Gastrocnemius medialis (tissue), 4 donors: ENCODE measurements around the gene NSF. TPM values are rescaled to one million over a fixed set of nuclear protein-coding genes. Genes with fewer than 3 reads are reported as not detected.

Experiments used
- ATAC-seq, 2 donors: fragments of 150-250 bp; one replicate each; pipeline ENCODE4 v1.9.1; 2016
- DNase-seq, 2 donors: peaks; one replicate each; pipeline ENCODE4 v3.0.0-alpha.2; 2019
- H3K27ac ChIP-seq, 4 donors: fragments of 200-600 bp; sonication (generic); 1 replicate in 1 of 4; 2 replicates in 3 of 4; pipeline ENCODE4 v1.5.1; 2016 to 2018; ENCODE audit warnings: mild to moderate bottlenecking in 2 of 4, moderate library complexity in 1 of 4
- H3K27me3 ChIP-seq, 3 donors: fragments of 200-600 bp; sonication (generic) in 2 of 3; 1 replicate in 1 of 3; 2 replicates in 2 of 3; pipeline versions ENCODE4 v1.5.1 to v1.6.0; 2016 to 2019; ENCODE audit warnings: mild to moderate bottlenecking in 1 of 3, moderate library complexity in 1 of 3
- H3K36me3 ChIP-seq, 2 donors: fragments of 200-600 bp; sonication (generic) in 1 of 2; one replicate each; pipeline ENCODE4 v1.5.1; 2017 to 2018
- H3K4me1 ChIP-seq, 2 donors: fragments of 200-600 bp; sonication (generic) in 1 of 2; one replicate each; pipeline ENCODE4 v1.5.1; 2016 to 2017; ENCODE audit warnings: mild to moderate bottlenecking in 2 of 2
- H3K4me3 ChIP-seq, 4 donors: fragments of 200-600 bp; sonication (generic) in 3 of 4; 1 replicate in 1 of 4; 2 replicates in 3 of 4; pipeline ENCODE4 v1.5.1; 2016 to 2019; ENCODE audit warnings: mild to moderate bottlenecking in 2 of 4
- H3K9me3 ChIP-seq, 3 donors: fragments of 200-600 bp; sonication (generic) in 2 of 3; 1 replicate in 1 of 3; 2 replicates in 2 of 3; pipeline ENCODE4 v1.5.1; 2016 to 2019
- POLR2A ChIP-seq, 2 donors: fragments of 450-650 bp; IDR thresholded peaks; one replicate each; pipeline ENCODE4 v1.6.1; 2017; ENCODE audit warnings: antibody characterized with exemption in 2 of 2, mild to moderate bottlenecking in 2 of 2, moderate library complexity in 2 of 2
- in situ Hi-C, 4 donors: fragments of 200-750 bp; cut with MboI; loops; one replicate each; pipeline versions ENCODE4 v1.15.0 to v1.8.0; 2017; ENCODE audit warnings: low sequenced_read_pairs in 4 of 4
- intact Hi-C: fragments of 100-400 bp; cut with DNase I; formaldehyde crosslinking; loops from one replicate; pipeline ENCODE4 v1.15.1; 2023; ENCODE audit warnings: low total_unique reads
- total RNA-seq, 4 donors: library from RNA; depleted of rRNA; stranded (reverse); fragments of >200 nt; gene quantifications; one replicate each; pipeline versions ENCODE4 v1.1.0 to v1.2.3, GENCODE V29; 2016
- TF ChIP-seq, protein P1 (sequence below), 5 experiments: fragments of 450-650 bp in 3 of 5; fragments of 200-600 bp in 2 of 5; sonication (generic) in 2 of 5; IDR thresholded peaks in 4 of 5; conservative IDR thresholded peaks in 1 of 5; 1 replicate in 4 of 5; 2 replicates in 1 of 5; pipeline ENCODE4 v1.5.1; 2016 to 2019; ENCODE audit warnings: antibody characterized with exemption in 5 of 5, mild to moderate bottlenecking in 3 of 5, moderate library complexity in 3 of 5

The NSF gene
- total RNA-seq, 4 donors from 2014 or later = 24.5 to 67.0 (median 42.5) TPM

DNA sequence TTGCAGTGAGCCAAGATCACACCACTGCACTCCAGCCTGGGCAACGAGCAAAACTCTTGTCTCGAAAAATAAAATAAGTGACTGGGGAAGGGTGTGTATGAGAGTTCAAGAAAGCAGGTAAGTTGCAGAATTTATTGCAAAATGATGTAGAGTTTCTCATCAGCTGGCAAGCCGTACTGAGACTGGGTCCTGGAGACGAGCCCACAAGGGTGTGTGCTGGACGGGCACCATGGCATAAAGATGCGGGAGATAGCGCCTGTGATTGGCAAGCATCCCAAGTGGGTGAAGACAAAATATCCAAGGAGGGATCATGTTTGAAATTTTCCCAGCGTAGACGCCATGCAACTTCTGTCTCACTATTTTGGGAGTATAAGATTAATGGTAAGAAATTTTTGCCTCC is 168.7 kb downstream of the NSF start:
- in situ Hi-C loops (no loop called here), intact Hi-C loops (no loop called here)
- Histone ChIP-seq H3K36me3 (peaks cover 0 to 31% of the 10 kb centered on the region in 2 donors), H3K4me1 (no peaks in the 10 kb centered on the region), H3K4me3 (no peak overlapping the region), H3K27me3 (no peaks in the 10 kb centered on the region), H3K27ac (no peak overlapping the region), H3K9me3 (no peaks in the 10 kb centered on the region)
- DNase-seq (no peak), ATAC-seq (peak in 1 of 2 donors; percentile 22)
- TF ChIP-seq, protein P1, sequence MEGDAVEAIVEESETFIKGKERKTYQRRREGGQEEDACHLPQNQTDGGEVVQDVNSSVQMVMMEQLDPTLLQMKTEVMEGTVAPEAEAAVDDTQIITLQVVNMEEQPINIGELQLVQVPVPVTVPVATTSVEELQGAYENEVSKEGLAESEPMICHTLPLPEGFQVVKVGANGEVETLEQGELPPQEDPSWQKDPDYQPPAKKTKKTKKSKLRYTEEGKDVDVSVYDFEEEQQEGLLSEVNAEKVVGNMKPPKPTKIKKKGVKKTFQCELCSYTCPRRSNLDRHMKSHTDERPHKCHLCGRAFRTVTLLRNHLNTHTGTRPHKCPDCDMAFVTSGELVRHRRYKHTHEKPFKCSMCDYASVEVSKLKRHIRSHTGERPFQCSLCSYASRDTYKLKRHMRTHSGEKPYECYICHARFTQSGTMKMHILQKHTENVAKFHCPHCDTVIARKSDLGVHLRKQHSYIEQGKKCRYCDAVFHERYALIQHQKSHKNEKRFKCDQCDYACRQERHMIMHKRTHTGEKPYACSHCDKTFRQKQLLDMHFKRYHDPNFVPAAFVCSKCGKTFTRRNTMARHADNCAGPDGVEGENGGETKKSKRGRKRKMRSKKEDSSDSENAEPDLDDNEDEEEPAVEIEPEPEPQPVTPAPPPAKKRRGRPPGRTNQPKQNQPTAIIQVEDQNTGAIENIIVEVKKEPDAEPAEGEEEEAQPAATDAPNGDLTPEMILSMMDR (IDR thresholded peaks at IDR 0.05 in 4 of 5, conservative IDR thresholded peaks at IDR 0.05 in 1 of 5) = no peak
- no peak for TF ChIP-seq POLR2A (IDR thresholded peaks at IDR 0.05)

DNA sequence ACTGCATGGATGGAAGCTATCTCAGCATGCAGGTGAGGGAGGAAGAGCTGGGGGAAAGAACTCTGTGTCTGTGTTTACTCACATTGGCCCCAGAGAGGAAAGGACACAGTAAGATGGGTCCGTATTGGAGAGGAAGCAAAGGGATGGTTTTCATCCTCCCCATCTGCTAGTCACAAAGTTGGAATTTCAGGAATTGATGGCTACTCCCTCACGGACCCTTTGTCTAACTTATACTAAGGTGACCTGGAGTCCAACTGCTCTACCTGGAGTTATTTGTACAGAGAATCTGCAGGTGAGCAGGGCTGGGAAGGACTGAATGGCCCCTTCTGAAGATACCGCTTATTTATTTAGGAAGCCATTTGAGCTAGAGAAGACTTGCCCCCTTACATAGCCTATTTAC is 172.9 kb downstream of the NSF start:
- Histone ChIP-seq H3K36me3 (no peaks in the 10 kb centered on the region), H3K9me3 (no peaks in the 10 kb centered on the region), H3K27ac (no peak overlapping the region), H3K27me3 (no peaks in the 10 kb centered on the region), H3K4me3 (no peak overlapping the region), H3K4me1 (no peaks in the 10 kb centered on the region)
- no peak for DNase-seq
- ATAC-seq = no peak
- intact Hi-C loops (no loop called here), in situ Hi-C loops (no loop called here)
- TF ChIP-seq, protein P1 (IDR thresholded peaks at IDR 0.05 in 4 of 5, conservative IDR thresholded peaks at IDR 0.05 in 1 of 5) = no peak
- TF ChIP-seq POLR2A (IDR thresholded peaks at IDR 0.05) = no peak

DNA sequence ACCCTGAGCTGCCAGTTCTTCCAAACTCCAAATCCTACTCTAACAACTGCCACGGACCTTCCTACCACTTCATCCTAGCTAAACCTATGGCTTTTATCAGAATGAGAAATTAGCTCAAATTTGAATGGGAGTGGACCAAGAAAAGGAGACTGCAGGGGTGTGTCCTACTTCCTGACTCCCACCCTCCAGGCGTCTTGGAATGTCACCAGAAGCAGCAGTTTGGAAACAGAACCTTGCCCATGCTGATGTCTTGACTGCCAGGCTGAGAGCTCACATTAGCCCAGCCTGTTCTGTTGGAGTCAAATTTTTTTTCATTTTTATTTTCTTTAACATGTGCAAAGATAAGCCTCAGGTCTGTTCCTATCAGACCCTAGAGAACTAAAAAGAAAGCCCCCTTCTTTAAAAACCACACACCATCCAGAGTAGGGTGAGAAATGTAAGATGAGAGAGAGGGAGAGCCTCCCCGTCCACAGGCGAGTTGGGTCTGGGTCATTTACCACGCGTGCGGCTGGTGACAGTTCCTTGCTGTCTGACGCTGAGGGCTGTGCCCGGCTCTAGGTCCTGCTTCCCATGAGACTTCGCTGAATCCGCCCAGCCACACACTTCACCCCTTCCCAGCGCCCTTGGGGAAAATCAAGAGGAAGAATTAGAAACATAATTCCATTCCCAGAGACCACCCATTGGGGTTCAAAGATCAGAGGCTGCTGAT is 173.7 kb downstream of the NSF start:
- in situ Hi-C loops (no loop called here), intact Hi-C loops (no loop called here)
- DNase-seq = no peak
- TF ChIP-seq POLR2A (IDR thresholded peaks at IDR 0.05) = no peak
- TF ChIP-seq, protein P1 (IDR thresholded peaks at IDR 0.05 in 4 of 5, conservative IDR thresholded peaks at IDR 0.05 in 1 of 5) = no peak
- Histone ChIP-seq H3K27ac (no peak overlapping the region), H3K9me3 (no peaks in the 10 kb centered on the region), H3K4me1 (no peaks in the 10 kb centered on the region), H3K27me3 (no peaks in the 10 kb centered on the region), H3K36me3 (no peaks in the 10 kb centered on the region), H3K4me3 (no peak overlapping the region)
- ATAC-seq = no peak

DNA sequence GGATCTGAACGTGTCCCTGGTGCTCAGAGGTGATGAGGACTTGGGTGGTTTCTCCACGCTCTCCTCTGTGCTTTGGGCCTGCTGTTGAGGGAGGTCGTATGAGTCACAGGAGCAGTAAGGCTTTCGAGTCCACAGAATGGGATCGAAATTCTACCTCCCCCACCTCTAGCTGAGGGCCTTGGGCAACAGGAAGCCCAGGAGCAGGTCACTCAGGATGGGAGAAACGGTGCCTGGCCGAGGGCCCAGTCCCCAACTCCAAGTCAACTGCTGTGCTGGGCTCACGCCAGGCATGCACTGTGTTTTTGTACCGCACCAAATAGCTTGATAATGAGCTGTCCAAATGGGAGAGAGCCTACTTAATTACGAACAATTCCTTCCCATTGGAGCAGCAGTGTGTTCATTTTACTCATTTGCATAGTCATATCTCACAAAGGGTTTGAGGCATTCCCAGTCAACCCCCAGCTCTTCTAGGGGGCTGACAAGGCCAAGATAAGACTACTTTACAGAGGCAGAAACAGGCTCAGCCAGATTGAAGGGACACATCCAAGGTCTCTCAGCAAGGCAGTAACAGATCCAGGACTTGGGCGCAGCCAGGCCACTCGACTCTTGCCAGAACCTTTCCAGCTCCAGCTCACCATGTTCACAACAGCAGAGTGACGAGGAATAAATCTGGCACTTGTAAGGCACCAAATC is 174.4 kb downstream of the NSF start:
- ATAC-seq (peak; percentile 30 to 34), DNase-seq (no peak)
- in situ Hi-C loops = no loop called here
- no peak overlapping the region for H3K27ac ChIP-seq
- H3K36me3 ChIP-seq = no peaks in the 10 kb centered on the region
- intact Hi-C loops = no loop called here
- TF ChIP-seq POLR2A (IDR thresholded peaks at IDR 0.05) = no peak
- TF ChIP-seq, protein P1 (IDR thresholded peaks at IDR 0.05 in 4 of 5, conservative IDR thresholded peaks at IDR 0.05 in 1 of 5) = no peak
- no peak overlapping the region for H3K4me3 ChIP-seq
- no peaks in the 10 kb centered on the region for H3K9me3 ChIP-seq
- H3K27me3 ChIP-seq = peaks cover 3 to 6% (median 5%) of the 10 kb centered on the region in 3 donors
- peaks cover 0 to 4% of the 10 kb centered on the region in 2 donors for H3K4me1 ChIP-seq
